Ovary (tissue), 9 donors: Measurements from ENCODE around the gene MMP21. TPM values are rescaled to one million over a fixed set of nuclear protein-coding genes. Genes with fewer than 3 reads are reported as not detected.

Source experiments
- DNase-seq, 5 donors: peaks; one replicate each; pipeline ENCODE4 v3.0.0-alpha.2; 2019 to 2020
- H3K27ac ChIP-seq, 2 donors: fragments of 200-600 bp; one replicate each; pipeline versions ENCODE4 v1.5.1 to v1.8.0; 2019 to 2022
- H3K27me3 ChIP-seq: fragments of 200-600 bp; one replicate; pipeline ENCODE4 v1.8.0; 2022
- H3K36me3 ChIP-seq: fragments of 200-600 bp; sonication (generic); one replicate; pipeline ENCODE4 v1.5.1; 2019
- H3K4me1 ChIP-seq: one replicate; pipeline ENCODE4 v1.8.1; 2013; ENCODE audit warnings: mild to moderate bottlenecking, moderate library complexity; ENCODE audit not compliant: insufficient read depth
- H3K4me3 ChIP-seq: fragments of 200-600 bp; sonication (generic); one replicate; pipeline ENCODE4 v1.5.1; 2017
- H3K9me3 ChIP-seq, 2 donors: fragments of 200-600 bp in 1 of 2; sonication (generic) in 1 of 2; one replicate each; pipeline versions ENCODE4 v1.5.1 to v1.8.1; 2013 to 2019; ENCODE audit warnings: mild to moderate bottlenecking in 1 of 2, moderate library complexity in 1 of 2
- CTCF ChIP-seq, 3 donors: fragments of 450-650 bp in 2 of 3; fragments of 200-600 bp in 1 of 3; IDR thresholded peaks; one replicate each; pipeline versions ENCODE4 v1.5.1 to v1.8.0; 2016 to 2022; ENCODE audit warnings: antibody characterized with exemption in 3 of 3, mild to moderate bottlenecking in 1 of 3
- EP300 ChIP-seq: sonication (generic); formaldehyde crosslinking; IDR thresholded peaks from one replicate; pipeline ENCODE4 v1.6.1; 2017; ENCODE audit warnings: antibody characterized with exemption
- POLR2A ChIP-seq: fragments of 450-650 bp; IDR thresholded peaks from one replicate; pipeline ENCODE4 v1.6.1; 2017; ENCODE audit warnings: antibody characterized with exemption, mild to moderate bottlenecking, moderate library complexity
- WGBS, 3 donors: extraction: QIAGEN DNeasy Blood & Tissue Kit in 1 of 3; methylation state at CpG; one replicate each; pipeline versions ENCODE4 v1.1.5 to v1.1.7; 2013 to 2017; 5-methylcytosine and 5-hydroxymethylcytosine counted together
- intact Hi-C, 4 donors: fragments of 100-400 bp; cut with DNase I; formaldehyde crosslinking; loops; one replicate each; pipeline versions ENCODE4 v1.11.0 to v1.15.1; 2022 to 2023
- polyA plus RNA-seq, 2 donors: library from polyadenylated mRNA; stranded (reverse); fragments of 200-250 nt in 1 of 2; fragments of 350-450 nt in 1 of 2; fragmentation: Illumina TruSeq in 1 of 2; extraction: RNeasy Lipid Tissue Mini Kit (QIAGEN cat#74804) in 1 of 2; gene quantifications; one replicate each; pipeline ENCODE4 v1.2.3, GENCODE V29; 2013 to 2014
- total RNA-seq, 7 donors: library from RNA; depleted of rRNA in 2 of 7; stranded (reverse); fragments of >200 nt in 2 of 7; fragmentation: NEBNext Ultra II Directional in 3 of 7; extraction: Animal tissue kit (Norgen Biotek cat#: 25700) in 3 of 7; gene quantifications; one replicate each; pipeline versions ENCODE4 v1.1.0 to v1.2.4, GENCODE V29; 2016 to 2023
- donor health status: DM: no; HTN: no; CAD: no; lungs with moderate emphysema.
- donor health status: DM: no; HTN: no; CAD: no.
- donor health status: Bipolar disorder and iron deficiency.
- donor health status: DM: yes; HTN: yes; CAD: no.
- donor health status: DM: no; HTN: no; CAD: no.
- donor health status: DM: yes; HTN: yes; CAD: no.

Gene MMP21
- total and polyA plus RNA-seq, 9 donors = 0.11 to 1.6 (median 1.00) TPM

- Histone ChIP-seq H3K27me3 (no peaks in the 10 kb centered on the region), H3K9me3 (no peaks in the 10 kb centered on the region), H3K36me3 (no peaks in the 10 kb centered on the region), H3K4me3 (no peak overlapping the region), H3K4me1 (peaks cover 1% of the 10 kb centered on the region), H3K27ac (no peak overlapping the region)
- WGBS, 3 donors = 94 to 96% (median 96%) methylated on average over 7 of the region's 7 CpGs
- DNase-seq = no peak
- TF ChIP-seq CTCF (IDR thresholded peaks at IDR 0.05) (no peak), EP300 (no peak), POLR2A (no peak)
- intact Hi-C loops = no loop called here
These were observed 27.1 kb upstream of the MMP21 start for GRCh38 chr10:125802739-125803138.

GRCh38 chr10:125802131-125802530, 26.5 kb upstream of the MMP21 start:
- Histone ChIP-seq H3K4me1 (peaks cover 2% of the 10 kb centered on the region), H3K27ac (no peak overlapping the region), H3K36me3 (no peaks in the 10 kb centered on the region), H3K9me3 (no peaks in the 10 kb centered on the region), H3K27me3 (no peaks in the 10 kb centered on the region), H3K4me3 (no peak overlapping the region)
- TF ChIP-seq EP300 = no peak
- TF ChIP-seq CTCF (IDR thresholded peaks at IDR 0.05) = no peak
- no peak for TF ChIP-seq POLR2A
- WGBS, 3 donors = 71 to 77% (median 75%) methylated on average over 5 of the region's 5 CpGs
- no peak for DNase-seq
- intact Hi-C loops = no loop called here

- Histone ChIP-seq H3K36me3 (no peaks in the 10 kb centered on the region), H3K27me3 (no peaks in the 10 kb centered on the region), H3K4me1 (peaks cover 2% of the 10 kb centered on the region), H3K27ac (no peak overlapping the region), H3K4me3 (no peak overlapping the region), H3K9me3 (no peaks in the 10 kb centered on the region)
- 68 to 77% (median 74%) methylated on average over 1 of the region's 1 CpG for WGBS, 3 donors
- no peak for TF ChIP-seq EP300
- TF ChIP-seq POLR2A = no peak
- no peak for TF ChIP-seq CTCF (IDR thresholded peaks at IDR 0.05)
- no peak for DNase-seq
- intact Hi-C loops = no loop called here
These were observed 26.0 kb upstream of the MMP21 start for GRCh38 chr10:125801574-125801973.

- TF ChIP-seq POLR2A (no peak), CTCF (IDR thresholded peaks at IDR 0.05) (no peak), EP300 (no peak)
- Histone ChIP-seq H3K27me3 (no peaks in the 10 kb centered on the region), H3K9me3 (no peaks in the 10 kb centered on the region), H3K4me1 (peaks cover 2% of the 10 kb centered on the region), H3K4me3 (no peak overlapping the region), H3K27ac (no peak overlapping the region), H3K36me3 (no peaks in the 10 kb centered on the region)
- WGBS, 3 donors = 57 to 77% (median 63%) methylated on average over 8 of the region's 8 CpGs
- no peak for DNase-seq
- intact Hi-C loops = no loop called here
These were observed 24.0 kb upstream of the MMP21 start for GRCh38 chr10:125799451-125800182.
